DND-41 (cell line): ENCODE data around the gene RAB8B.

Experiments
- ATAC-seq: fragments of 200-7000 bp; cut with Tn5 transposase; 3 replicates; pipeline ENCODE4 v1.9.1; 2021; ENCODE audit warnings: low read depth; ENCODE audit not compliant: insufficient read depth
- DNase-seq: peaks from one replicate; pipeline ENCODE4 v3.0.0-alpha.2; 2020
- H2AFZ ChIP-seq: 2 replicates; pipeline ENCODE4 v1.6.0; 2012; ENCODE audit warnings: low read depth, low read length
- H3K27ac ChIP-seq: 2 replicates; pipeline ENCODE4 v1.5.1; 2012; ENCODE audit warnings: low read length, inconsistent platforms
- H3K27me3 ChIP-seq: fragments of 200-600 bp; sonication (generic); 2 replicates; pipeline ENCODE4 v1.6.0; 2012; ENCODE audit warnings: low read length, mild to moderate bottlenecking, inconsistent platforms; ENCODE audit not compliant: insufficient read depth, poor library complexity
- H3K36me3 ChIP-seq: 2 replicates; pipeline ENCODE4 v1.5.1; 2012; ENCODE audit warnings: low read length, inconsistent platforms; ENCODE audit not compliant: insufficient read depth
- H3K4me1 ChIP-seq: 2 replicates; pipeline ENCODE4 v1.5.1; 2012; ENCODE audit warnings: mild to moderate bottlenecking, low read length; ENCODE audit not compliant: insufficient read depth
- H3K4me2 ChIP-seq: 2 replicates; pipeline ENCODE4 v1.6.0; 2012; ENCODE audit warnings: mild to moderate bottlenecking, moderate library complexity, low read length, inconsistent platforms; ENCODE audit not compliant: insufficient read depth
- H3K4me3 ChIP-seq, 2 experiments: fragments of 200-600 bp in 1 of 2; shearing (Covaris generic) in 1 of 2; 2 replicates each; pipeline ENCODE4 v1.5.1; 2012 to 2016; ENCODE audit warnings: inconsistent platforms in 2 of 2, low read length in 2 of 2, mild to moderate bottlenecking in 2 of 2, low read depth in 1 of 2, moderate library complexity in 1 of 2
- H3K79me2 ChIP-seq: 2 replicates; pipeline ENCODE4 v1.6.0; 2012; ENCODE audit warnings: low read length, inconsistent platforms; ENCODE audit not compliant: insufficient read depth
- H3K9ac ChIP-seq: 2 replicates; pipeline ENCODE4 v1.6.0; 2012; ENCODE audit warnings: low read depth, mild to moderate bottlenecking, inconsistent platforms, low read length, moderate library complexity
- H3K9me3 ChIP-seq: 2 replicates; pipeline ENCODE4 v1.5.1; 2012; ENCODE audit warnings: low read length, moderate library complexity, mild to moderate bottlenecking, inconsistent platforms; ENCODE audit not compliant: insufficient read depth, severe bottlenecking
- H4K20me1 ChIP-seq: 2 replicates; pipeline ENCODE4 v1.6.0; 2012; ENCODE audit warnings: low read length; ENCODE audit not compliant: insufficient read depth
- EZH2 ChIP-seq: IDR thresholded peaks from 3 replicates; pipeline ENCODE4 v1.6.1; 2012; ENCODE audit warnings: borderline replicate concordance, low read depth, mild to moderate bottlenecking, moderate library complexity, low read length, inconsistent platforms; ENCODE audit not compliant: severe bottlenecking
- TF ChIP-seq, protein P1 (sequence below): IDR thresholded peaks from 2 replicates; pipeline ENCODE4 v1.5.1; 2012; ENCODE audit warnings: borderline replicate concordance, low read length, moderate library complexity, mild to moderate bottlenecking; ENCODE audit not compliant: poor library complexity, severe bottlenecking; ENCODE audit errors: extremely low read depth

The RAB8B gene

GRCh38 chr15:63231206-63231605, 41.8 kb downstream of the RAB8B start:
- H4K20me1 ChIP-seq: peaks cover 4% of the 10 kb centered on the region; the same call in 1 of the 2 replicates
- no peak overlapping the region for H2AFZ ChIP-seq
- no peaks in the 10 kb centered on the region for H3K27me3 ChIP-seq
- no peaks in the 10 kb centered on the region for H3K9me3 ChIP-seq
- peak overlapping the region; percentile 57; the same call in 1 of the 2 replicates for H3K27ac ChIP-seq
- TF ChIP-seq, protein P1, sequence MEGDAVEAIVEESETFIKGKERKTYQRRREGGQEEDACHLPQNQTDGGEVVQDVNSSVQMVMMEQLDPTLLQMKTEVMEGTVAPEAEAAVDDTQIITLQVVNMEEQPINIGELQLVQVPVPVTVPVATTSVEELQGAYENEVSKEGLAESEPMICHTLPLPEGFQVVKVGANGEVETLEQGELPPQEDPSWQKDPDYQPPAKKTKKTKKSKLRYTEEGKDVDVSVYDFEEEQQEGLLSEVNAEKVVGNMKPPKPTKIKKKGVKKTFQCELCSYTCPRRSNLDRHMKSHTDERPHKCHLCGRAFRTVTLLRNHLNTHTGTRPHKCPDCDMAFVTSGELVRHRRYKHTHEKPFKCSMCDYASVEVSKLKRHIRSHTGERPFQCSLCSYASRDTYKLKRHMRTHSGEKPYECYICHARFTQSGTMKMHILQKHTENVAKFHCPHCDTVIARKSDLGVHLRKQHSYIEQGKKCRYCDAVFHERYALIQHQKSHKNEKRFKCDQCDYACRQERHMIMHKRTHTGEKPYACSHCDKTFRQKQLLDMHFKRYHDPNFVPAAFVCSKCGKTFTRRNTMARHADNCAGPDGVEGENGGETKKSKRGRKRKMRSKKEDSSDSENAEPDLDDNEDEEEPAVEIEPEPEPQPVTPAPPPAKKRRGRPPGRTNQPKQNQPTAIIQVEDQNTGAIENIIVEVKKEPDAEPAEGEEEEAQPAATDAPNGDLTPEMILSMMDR: no peak
- no peak for TF ChIP-seq EZH2
- no peak overlapping the region for H3K9ac ChIP-seq
- no peak for DNase-seq
- H3K36me3 ChIP-seq: no peaks in the 10 kb centered on the region
- H3K4me2 ChIP-seq: no peak overlapping the region
- peaks cover 22% of the 10 kb centered on the region for H3K4me1 ChIP-seq
- ATAC-seq: no peak
- no peak overlapping the region for H3K4me3 ChIP-seq
- H3K79me2 ChIP-seq: peaks cover 56% of the 10 kb centered on the region

- peak overlapping the region; percentile 57; the same call in 1 of the 2 replicates for H3K27ac ChIP-seq
- H3K4me3 ChIP-seq: no peak overlapping the region
- peak overlapping the region; percentile 50; the same call in 1 of the 2 replicates for H3K4me2 ChIP-seq
- H3K9me3 ChIP-seq: no peaks in the 10 kb centered on the region
- ATAC-seq: no peak
- H3K36me3 ChIP-seq: no peaks in the 10 kb centered on the region
- peaks cover 22% of the 10 kb centered on the region for H3K4me1 ChIP-seq
- no peak for DNase-seq
- TF ChIP-seq, protein P1: no peak
- no peak for TF ChIP-seq EZH2
- no peak overlapping the region for H3K9ac ChIP-seq
- peaks cover 54% of the 10 kb centered on the region for H3K79me2 ChIP-seq
- no peaks in the 10 kb centered on the region for H3K27me3 ChIP-seq
- H4K20me1 ChIP-seq: peaks cover 4% of the 10 kb centered on the region; the same call in 1 of the 2 replicates
- no peak overlapping the region for H2AFZ ChIP-seq
These were observed 42.3 kb downstream of the RAB8B start for GRCh38 chr15:63231706-63232105.

DNA sequence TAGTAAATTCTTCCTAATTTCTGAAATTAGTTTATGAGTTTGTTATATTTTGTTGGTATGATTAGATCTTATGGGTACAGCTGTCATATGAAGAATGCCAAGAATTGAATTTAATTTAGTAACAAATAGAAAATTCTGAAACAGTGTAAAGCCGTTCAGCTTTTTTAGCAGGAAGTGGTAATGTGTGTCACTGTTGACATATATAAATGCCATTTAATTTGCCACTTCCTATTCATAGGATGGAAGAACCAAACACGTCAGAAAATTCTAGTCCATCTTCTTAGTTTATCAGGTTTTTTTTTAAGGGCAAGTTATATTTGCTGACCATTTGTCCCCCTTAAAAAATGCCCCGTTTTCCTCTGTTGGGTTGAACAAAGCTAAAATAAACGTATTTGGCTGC, 43.0 kb downstream of the RAB8B start:
- TF ChIP-seq, protein P1: no peak
- TF ChIP-seq EZH2: no peak
- H3K9ac ChIP-seq: no peak overlapping the region
- no peaks in the 10 kb centered on the region for H3K27me3 ChIP-seq
- peaks cover 60% of the 10 kb centered on the region for H3K79me2 ChIP-seq
- DNase-seq (no peak), ATAC-seq (peak; percentile 87)
- peak overlapping the region; percentile 50 for H3K4me2 ChIP-seq
- H3K4me1 ChIP-seq: peaks cover 22% of the 10 kb centered on the region
- H3K4me3 ChIP-seq: no peak overlapping the region
- H2AFZ ChIP-seq: no peak overlapping the region
- no peaks in the 10 kb centered on the region for H3K36me3 ChIP-seq
- H3K9me3 ChIP-seq: no peaks in the 10 kb centered on the region
- peak overlapping the region; percentile 12; the same call in 1 of the 2 replicates for H3K27ac ChIP-seq
- peaks cover 4% of the 10 kb centered on the region; the same call in 1 of the 2 replicates for H4K20me1 ChIP-seq
